ENCODE measurements around the gene KLC1. TPM values are rescaled to one million over a fixed set of nuclear protein-coding genes. Genes with fewer than 3 reads are reported as not detected.

Gene KLC1
- total RNA-seq, 2 donors from 2014 or later = 199 to 292 TPM

DNA sequence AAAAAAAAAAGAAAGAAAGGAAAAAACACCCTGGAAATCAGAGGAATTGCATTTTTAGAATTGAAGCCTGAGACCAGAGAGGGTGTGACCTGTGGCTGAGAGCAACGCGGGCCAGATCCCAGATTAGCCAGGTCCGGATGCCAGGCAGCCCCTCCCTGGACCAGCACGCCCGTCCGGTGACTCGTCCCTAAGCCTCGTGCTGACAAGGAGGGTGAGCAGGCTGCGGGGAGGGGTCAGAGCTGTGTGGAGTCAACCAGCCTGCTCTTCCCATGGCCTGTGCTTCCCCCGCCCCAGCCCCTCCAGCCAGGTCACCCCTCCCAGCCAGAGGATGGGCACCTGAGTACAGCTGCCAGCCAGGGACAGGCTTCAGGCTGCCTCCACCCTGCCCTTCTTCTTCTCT, 4.2 kb upstream of the KLC1 start:
- DNase-seq (peak in 3 of 4 donors; percentile 25 to 48 (median 35)), ATAC-seq (no peak)
- TF ChIP-seq, protein P1, sequence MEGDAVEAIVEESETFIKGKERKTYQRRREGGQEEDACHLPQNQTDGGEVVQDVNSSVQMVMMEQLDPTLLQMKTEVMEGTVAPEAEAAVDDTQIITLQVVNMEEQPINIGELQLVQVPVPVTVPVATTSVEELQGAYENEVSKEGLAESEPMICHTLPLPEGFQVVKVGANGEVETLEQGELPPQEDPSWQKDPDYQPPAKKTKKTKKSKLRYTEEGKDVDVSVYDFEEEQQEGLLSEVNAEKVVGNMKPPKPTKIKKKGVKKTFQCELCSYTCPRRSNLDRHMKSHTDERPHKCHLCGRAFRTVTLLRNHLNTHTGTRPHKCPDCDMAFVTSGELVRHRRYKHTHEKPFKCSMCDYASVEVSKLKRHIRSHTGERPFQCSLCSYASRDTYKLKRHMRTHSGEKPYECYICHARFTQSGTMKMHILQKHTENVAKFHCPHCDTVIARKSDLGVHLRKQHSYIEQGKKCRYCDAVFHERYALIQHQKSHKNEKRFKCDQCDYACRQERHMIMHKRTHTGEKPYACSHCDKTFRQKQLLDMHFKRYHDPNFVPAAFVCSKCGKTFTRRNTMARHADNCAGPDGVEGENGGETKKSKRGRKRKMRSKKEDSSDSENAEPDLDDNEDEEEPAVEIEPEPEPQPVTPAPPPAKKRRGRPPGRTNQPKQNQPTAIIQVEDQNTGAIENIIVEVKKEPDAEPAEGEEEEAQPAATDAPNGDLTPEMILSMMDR (IDR thresholded peaks at IDR 0.05) = no peak
- no peak for TF ChIP-seq POLR2A (IDR thresholded peaks at IDR 0.05)
- no peaks in the 10 kb centered on the region for H3K9me3 ChIP-seq
- intact Hi-C loops (cut with DNase I) = no loop called here
- H3K4me3 ChIP-seq = no peak overlapping the region
- WGBS, 2 donors = 44 to 50% methylated on average over 9 to 10 of the region's 10 CpGs
- no peaks in the 10 kb centered on the region for H3K36me3 ChIP-seq (replicated peaks in 1 of 2; ENCODE audit: insufficient read depth in 1 of 2, low read depth in 2 of 2)
- H3K27ac ChIP-seq = no peak overlapping the region
- peaks cover 10% of the 10 kb centered on the region for H3K4me1 ChIP-seq
- no peaks in the 10 kb centered on the region for H3K27me3 ChIP-seq

GRCh38 chr14:103625356-103626095, 3.5 kb upstream of the KLC1 start:
- DNase-seq = no peak
- no peaks in the 10 kb centered on the region for H3K9me3 ChIP-seq
- H3K36me3 ChIP-seq (replicated peaks in 1 of 2; ENCODE audit: insufficient read depth in 1 of 2, low read depth in 2 of 2) = no peaks in the 10 kb centered on the region
- H3K27me3 ChIP-seq = no peaks in the 10 kb centered on the region
- H3K4me1 ChIP-seq = peaks cover 14% of the 10 kb centered on the region
- intact Hi-C loops (cut with DNase I) = no loop called here
- 59 to 62% methylated on average over 11 of the region's 11 CpGs for WGBS, 2 donors
- no peak for TF ChIP-seq POLR2A (IDR thresholded peaks at IDR 0.05)
- TF ChIP-seq, protein P1 (IDR thresholded peaks at IDR 0.05) = no peak
- H3K4me3 ChIP-seq = no peak overlapping the region
- no peak overlapping the region for H3K27ac ChIP-seq
- ATAC-seq = no peak

- DNase-seq (no peak), ATAC-seq (no peak)
- WGBS, 2 donors = 64 to 83% methylated on average over 4 to 5 of the region's 5 CpGs
- H3K4me3 ChIP-seq = no peak overlapping the region
- no peak overlapping the region for H3K27ac ChIP-seq
- peaks cover 22% of the 10 kb centered on the region for H3K4me1 ChIP-seq
- no peaks in the 10 kb centered on the region for H3K36me3 ChIP-seq (replicated peaks in 1 of 2; ENCODE audit: insufficient read depth in 1 of 2, low read depth in 2 of 2)
- TF ChIP-seq, protein P1 (IDR thresholded peaks at IDR 0.05) = no peak
- no peak for TF ChIP-seq POLR2A (IDR thresholded peaks at IDR 0.05)
- intact Hi-C loops (cut with DNase I) = no loop called here
- H3K9me3 ChIP-seq = no peaks in the 10 kb centered on the region
- H3K27me3 ChIP-seq = no peaks in the 10 kb centered on the region
These were observed 2.7 kb upstream of the KLC1 start for GRCh38 chr14:103626146-103626850.

DNA sequence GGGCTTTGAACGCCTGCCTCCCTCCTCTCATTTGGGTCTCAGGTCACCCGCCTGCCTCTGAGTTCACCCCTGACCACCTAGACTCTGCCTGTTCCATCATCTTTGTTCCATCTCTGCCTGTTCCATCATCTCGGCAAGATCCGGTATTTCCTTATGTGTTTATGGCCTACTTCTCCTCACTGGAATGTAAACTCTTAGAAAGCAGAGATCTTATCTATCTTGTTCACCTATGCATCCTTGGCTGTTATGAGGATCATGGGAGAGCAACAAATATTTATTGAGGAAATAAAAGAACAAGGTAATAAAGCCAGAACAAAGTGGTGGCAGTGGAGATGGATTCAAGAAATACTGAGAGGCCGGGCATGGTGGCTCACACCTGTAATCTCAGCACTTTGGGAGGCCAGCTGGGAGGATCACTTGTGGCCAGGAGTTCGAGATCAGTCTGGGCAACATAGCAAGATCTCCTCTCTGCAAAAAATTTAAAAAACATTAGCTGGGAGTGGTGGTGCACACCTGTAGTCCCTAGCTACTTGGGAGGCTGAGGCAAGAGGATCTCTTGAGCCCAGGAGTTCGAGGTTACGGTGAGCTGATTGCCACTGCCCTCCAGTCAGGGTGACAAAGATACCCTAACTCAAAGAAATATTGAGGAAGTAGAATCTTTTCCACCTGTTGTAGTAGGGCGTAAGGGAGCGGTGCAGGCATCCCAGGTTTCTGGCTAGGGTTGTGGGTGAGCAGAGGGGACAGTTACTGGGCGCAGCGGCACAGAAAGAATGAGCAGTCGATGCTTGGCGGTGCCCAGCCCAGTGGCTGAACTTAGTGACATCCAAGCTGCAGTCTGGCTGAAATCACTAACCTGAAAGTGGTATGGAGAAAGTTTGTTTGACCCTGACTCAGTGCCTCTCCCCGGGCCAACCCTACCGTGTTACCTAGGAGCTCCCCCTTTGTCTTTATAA, 1.7 kb upstream of the KLC1 start:
- Histone ChIP-seq H3K27ac (peak overlapping the region in 3 of 4 donors; percentile 95 to 97 (median 95)), H3K4me3 (no peak overlapping the region), H3K36me3 (replicated peaks in 1 of 2; ENCODE audit: insufficient read depth in 1 of 2, low read depth in 2 of 2) (no peaks in the 10 kb centered on the region), H3K4me1 (peaks cover 30% of the 10 kb centered on the region), H3K9me3 (no peaks in the 10 kb centered on the region), H3K27me3 (no peaks in the 10 kb centered on the region)
- intact Hi-C loops (cut with DNase I) = no loop called here
- TF ChIP-seq, protein P1 (IDR thresholded peaks at IDR 0.05) = no peak
- no peak for TF ChIP-seq POLR2A (IDR thresholded peaks at IDR 0.05)
- ATAC-seq (no peak), DNase-seq (no peak)
- 92 to 93% methylated on average over 16 of the region's 16 CpGs for WGBS, 2 donors
